NK-92 treated with Interleukin-12 subunit alpha and Interleukin-12 subunit beta, amount 100 ng/mL, for 24 hours (cell line): ENCODE data around the gene NCKAP5.
"Not testable (repeated sequence)": the region's sequence is repeated elsewhere in the genome, so short reads cannot be mapped to it uniquely, and the experiment has no call there.

Source experiments
- DNase-seq: peaks from one replicate; lab custom pipeline; 2025; lab: John Stamatoyannopoulos, UW

Gene NCKAP5

DNA sequence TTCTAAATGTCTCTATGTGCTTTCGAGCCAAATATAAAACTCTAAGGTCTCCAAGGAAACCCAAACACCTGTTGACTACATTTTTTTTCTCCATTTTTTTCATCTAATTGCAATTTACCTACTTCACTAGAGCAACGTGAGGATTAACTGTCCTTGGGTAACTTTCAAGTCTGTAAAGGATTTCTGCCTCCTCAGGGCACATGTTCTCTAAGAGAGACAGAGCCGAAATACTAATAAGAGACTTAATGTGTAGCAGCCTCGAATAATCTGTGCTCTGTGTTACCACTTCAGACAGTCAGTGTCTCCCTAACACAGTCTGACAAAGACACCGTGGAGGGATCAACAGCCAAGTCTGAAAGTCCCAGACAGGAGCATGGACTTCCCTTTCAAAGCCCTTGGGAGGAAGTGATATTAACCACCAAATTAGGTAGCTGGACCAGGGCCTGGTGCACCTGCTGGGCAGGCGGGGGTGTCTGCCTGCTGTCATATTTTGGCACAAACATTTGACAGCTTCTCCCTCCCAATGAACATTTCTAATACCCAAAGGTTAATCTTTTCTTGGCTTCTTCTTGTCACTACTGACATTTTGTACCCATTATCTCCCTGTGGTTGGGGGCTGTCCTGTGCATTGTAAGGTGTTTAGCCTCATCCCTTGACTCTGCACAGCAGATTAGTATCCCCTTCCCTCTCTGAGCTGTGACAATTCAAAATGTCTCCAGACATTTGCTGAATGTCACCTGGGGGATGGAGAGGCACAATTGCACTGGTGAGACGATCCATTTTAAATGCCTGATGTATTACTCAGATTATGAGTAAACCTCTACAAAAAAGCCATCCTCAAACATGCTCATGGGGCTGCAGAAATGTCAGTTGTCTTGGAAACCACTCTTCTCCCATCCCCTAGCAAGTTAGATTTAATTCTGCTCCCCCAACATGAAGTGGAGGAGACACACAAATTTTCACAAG is 852.6 kb downstream of the NCKAP5 start:
- DNase-seq, result no peak

DNA sequence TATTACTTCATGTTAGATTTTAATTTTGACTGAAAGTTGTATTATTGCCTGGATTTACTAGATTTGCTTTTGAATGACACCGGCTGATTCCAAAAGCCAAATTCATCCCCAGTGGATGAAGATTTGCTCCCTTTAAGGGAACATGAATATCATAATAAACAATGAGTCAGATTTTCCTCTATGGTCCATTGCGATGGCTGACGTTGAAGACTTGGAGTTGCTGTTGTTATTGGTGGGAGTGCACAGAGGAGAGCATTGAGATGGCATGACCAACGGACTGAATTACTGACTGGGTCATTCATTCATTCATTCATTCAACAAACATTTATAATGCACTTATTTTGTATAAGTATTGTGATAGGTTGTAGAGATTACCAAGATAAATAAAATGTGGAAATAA is 864.9 kb downstream of the NCKAP5 start:
- no peak for DNase-seq

DNA sequence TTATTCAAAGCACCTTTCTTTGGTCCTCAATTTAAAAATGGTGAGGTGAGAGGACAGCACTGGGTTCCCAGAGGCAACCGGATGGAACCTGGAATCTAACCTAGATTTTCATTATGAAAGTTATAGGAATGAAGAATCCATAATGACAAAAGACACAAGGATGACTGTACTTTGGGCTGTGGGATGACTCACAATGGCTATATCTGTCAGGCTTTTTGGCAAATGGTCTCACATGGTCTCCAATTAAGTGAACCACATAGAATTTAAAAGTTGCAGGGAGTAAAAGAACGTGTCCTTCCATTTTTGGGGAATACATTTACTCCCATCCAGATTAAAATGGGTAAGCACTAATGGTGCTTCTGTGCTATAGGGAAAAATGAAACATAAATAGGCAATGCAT is 866.5 kb downstream of the NCKAP5 start:
- no peak for DNase-seq

DNA sequence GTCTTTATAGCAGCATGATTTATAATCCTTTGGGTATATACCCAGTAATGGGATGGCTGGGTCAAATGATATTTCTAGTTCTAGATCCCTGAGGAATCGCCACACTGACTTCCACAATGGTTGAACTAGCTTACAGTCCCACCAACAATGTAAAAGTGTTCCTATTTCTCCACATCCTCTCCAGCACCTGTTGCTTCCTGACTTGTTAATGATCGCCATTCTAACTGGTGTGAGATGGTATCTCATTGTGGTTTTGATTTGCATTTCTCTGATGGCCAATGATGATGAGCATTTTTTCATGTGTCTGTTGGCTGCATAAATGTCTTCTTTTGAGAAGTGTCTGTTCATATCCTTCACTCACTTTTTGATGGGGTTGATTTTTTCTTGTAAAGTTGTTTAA is 868.5 kb downstream of the NCKAP5 start:
- not testable (repeated sequence) for DNase-seq

DNA sequence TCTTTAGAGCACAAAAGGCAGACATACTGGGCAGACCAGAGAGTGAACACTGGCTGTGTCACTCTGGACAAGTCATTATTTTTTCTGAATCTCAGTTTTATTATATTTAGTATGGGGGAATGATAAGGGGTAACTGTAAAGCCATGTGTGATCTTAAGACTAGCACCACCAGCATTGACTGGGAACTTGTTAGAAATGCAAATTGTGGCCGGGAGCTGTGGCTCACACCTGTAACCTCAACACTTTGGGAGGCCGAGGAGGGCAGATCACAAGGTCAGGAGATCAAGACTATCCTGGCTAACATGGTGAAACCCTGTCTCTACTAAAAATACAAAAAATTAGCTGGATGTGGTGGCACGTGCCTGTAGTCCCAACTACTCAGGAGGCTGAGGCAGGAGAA is 869.9 kb downstream of the NCKAP5 start:
- DNase-seq, result not testable (repeated sequence)

DNA sequence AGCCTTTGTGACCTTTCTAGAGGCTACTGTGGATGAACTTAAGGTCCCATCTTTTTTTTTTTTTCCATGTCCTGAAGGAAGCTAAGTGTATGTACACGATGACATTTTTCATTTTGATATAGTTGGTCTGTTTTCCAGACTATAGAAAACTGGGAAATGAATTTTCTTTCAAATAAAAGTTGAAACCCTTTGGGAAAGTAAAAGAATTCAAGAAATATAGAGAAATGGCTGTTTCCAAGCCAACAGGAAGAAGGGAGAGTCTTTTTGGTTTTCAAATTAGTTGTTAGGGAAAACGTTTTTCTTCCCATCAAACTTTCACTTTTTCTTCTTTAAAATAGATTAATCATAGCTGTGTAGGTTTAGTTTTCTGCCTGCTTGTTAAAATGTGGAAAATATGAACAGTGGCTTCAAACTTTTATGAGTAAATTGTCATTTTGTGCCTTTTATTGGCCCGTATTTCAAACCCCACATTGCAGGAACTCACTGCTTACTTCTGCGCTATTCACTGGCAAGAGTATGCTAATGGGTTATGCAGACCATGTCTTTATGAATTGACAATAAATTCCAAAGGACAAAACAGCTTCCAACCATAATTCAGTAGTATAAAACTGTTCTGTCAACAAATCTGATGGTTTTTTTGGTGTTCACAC is 870.6 kb downstream of the NCKAP5 start:
- DNase-seq, result no peak

DNA sequence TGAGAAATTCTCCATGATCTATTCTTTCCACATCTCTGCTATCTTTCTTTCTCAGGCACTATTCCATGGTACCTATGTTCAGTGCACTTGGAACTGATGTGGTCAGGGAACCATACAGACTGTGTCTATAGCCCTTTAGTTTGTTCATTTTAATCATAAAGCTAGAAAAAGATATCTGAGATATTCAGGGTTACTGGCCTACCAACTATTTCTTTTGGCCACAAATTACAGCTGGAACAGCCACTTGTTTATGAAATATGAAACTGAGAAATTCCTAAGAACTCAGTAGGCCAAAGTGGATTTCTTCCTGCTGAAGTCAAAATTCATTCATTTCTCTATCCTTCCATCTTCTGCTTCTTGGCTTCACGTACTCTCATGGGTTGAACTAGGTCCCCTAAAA is 875.4 kb downstream of the NCKAP5 start:
- no peak for DNase-seq

DNA sequence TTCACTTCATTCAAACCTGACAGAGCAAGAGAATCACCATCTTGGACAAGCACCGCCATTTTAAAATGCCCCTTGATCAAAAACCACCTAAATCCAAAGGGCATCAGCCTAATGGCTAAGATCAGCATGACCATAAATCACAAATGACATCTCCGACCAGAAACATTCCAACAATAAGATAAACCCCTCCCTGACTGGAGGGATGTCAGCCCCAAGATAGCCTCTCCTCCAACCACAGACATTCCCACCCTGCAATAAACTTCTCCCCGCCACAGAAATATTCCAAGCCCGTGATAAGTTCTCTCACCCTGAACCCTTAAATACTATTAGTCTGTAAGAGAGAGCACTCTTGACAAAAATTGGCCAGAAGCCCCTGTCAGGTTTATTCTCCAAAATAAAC is 876.7 kb downstream of the NCKAP5 start:
- DNase-seq, result no peak

DNA sequence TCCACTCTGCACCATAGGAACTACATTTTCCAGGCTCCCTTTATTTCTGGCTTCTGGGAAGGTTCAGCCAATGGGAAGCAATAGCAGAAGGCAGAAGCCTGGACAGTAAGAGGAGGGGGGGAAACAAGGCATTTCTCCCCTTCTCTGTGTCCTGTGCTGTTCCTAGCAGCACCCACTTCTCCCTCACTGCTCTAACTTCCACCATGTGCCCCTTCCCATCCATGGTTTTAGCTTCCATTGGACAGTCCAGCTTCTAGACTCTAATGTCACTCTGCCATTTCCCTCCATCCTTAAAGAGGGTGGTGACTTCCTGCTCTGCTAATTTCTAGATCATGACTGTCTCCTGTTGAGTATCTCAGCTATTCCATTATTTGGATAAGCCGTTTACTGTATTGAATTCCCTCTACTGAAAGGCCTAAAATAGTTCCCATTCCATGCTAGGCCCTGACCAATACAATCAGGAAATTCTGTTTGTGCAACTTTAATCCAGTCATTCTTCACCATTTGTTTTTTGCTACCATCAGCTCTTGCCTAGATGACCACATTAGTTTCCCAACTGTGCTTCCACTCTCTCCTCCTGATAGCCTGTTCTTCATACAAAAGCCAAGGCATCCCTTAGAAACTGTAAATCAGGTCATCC is 877.5 kb downstream of the NCKAP5 start:
- DNase-seq, result no peak

DNA sequence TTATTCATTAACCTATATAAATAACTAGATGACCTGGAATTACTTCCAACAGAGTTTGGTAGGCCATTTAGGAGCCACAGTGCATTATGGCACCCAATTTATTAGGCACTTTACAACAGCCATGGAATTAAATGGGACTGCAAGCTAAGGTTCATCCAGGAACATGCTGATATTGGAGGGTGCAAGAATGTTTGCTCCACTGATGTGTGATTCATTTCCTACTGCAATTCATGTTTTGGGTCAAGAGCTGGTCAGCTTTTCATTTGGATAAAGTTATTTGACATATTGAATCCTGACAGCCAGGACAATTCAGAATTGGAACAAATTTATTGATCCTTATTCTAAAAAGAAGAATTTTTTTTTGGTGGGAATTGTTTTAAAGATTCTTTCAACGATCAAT is 886.5 kb downstream of the NCKAP5 start:
- no peak for DNase-seq

DNA sequence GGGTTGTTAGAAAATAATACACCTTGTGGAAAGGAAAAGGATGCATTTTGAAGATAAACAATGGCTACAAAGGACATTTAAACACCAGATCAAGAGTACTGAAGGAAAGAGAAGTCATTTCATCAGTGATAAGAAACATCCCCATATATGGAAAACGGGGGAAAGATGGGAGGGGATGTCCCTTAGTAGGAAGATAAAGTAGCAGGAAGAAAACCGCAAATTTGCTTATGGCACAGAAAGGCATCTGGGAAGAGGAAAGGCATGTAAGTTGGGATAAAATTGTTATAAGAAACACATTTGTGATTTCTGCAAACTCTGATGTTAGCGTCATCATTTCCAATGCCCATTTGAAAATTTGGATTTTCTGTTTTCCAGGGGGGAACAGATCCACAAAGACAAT is 887.7 kb downstream of the NCKAP5 start:
- no peak for DNase-seq

DNA sequence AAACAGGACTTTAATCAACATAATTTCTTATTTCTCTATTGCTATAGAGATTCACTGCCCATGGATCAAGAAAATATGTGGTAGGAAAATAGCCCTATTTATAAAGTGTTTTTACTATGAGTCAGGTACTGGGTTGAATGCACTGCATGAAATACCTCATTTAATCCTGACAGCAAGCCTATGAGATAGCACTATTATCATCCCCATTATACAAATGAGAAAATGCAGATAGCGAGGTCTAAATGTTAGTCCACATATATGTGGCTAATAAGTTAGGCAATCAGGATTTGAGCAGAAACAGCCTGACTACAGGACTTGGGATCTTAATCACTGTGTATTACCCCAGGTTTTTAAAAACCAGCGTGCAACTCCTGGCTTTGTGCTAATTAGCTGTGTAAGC is 889.8 kb downstream of the NCKAP5 start:
- DNase-seq, result no peak

DNA sequence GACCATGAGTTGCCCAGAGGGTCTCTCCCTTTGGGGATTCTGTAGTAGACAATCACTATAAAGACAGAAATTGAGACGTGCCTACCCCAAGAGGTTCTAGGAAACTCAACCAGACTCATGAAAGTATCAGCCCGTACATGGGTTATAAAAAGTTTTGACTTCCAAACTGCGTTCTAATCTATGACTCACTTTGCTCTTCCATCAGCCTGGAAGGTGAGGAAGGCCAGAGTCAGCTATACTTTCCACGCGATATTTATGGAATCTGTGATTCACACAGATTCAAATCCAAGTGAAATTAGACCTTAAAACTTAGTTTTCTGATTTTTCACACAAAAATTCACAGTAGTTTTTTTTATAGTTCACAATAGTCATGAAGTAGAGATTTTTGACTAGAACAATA is 890.6 kb downstream of the NCKAP5 start:
- no peak for DNase-seq

DNA sequence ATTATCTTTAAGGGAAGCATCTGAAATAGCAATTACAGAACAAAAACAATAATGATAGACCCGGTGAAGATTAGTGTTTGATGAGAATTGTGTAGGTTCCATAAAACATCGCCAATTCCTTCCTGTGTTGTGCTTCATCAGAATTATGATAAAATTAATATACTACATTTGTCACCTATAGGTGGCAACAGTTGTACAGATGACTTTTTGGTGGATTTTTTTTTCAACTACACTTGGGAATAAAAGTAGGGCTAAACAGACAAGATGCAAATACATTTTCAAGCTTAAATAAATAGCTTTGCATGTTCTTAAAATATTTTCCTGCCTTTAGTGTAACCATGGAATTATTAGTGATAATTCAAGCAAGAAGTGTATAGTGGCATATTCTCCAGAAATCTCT is 891.3 kb downstream of the NCKAP5 start:
- DNase-seq, result no peak

DNA sequence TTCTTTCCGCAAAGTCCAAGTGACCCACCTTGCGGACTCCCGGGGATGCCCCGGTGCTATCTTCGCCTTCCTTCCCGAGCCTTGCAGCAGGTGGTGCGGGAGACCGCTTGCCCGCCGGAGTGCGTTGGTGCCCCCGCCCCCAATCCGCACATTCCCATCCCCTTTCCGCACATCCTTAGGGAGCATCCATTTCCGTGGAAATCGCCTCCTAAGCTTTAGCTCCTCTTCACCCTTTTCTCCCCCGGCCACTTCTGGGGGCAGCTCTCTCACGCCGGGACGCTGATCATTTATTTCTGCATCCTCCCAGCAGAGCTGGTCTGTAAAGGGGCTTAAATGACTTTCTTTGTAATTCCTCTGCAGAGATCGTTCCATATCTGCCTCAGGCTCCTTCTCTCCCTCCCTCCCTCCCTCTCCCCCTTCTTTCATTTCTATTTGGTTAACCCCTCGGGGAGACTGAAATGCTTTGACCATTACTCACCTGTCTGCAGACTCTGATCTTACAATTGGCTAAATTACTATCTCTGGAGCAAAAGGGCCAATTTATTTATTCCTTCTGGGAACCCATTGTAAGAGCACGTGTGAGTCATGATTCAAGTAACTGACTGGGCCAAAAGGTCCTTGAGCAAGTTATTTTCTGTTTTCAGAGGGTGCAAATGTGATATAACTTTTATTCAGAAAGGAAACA is 897.0 kb downstream of the NCKAP5 start:
- DNase-seq, result no peak

DNA sequence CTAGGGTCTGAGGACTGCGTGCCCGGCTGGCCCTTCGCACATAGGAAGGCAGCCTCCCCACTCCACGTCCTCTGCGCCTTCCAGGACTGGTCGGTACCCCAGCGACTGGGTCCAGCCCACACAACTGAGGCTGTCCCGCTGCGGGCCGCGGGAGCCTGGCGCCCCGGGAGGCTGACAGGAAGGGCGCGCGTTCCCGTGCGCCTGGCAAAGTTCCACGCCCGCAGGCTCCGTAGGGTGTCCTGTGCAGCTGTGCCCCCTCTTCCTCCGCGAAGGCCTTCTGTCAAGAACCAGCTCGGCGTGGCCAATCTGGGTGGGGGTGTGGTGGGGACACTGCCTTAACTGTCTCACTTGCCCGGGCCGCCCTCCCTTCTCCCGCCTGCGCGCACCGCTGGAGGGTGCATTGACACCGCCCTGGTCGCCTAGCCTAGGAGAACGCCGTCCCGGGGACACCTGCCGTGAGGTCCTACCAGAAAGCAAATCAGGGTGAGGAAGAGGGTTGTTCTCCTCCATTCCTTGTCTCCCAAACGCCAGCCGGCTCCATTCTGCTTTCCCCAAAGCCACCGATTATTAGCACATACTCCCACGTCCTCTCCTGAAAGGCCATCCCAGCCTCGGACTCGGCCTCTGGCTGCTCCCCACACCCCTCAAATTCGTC is 897.6 kb downstream of the NCKAP5 start:
- no peak for DNase-seq

DNA sequence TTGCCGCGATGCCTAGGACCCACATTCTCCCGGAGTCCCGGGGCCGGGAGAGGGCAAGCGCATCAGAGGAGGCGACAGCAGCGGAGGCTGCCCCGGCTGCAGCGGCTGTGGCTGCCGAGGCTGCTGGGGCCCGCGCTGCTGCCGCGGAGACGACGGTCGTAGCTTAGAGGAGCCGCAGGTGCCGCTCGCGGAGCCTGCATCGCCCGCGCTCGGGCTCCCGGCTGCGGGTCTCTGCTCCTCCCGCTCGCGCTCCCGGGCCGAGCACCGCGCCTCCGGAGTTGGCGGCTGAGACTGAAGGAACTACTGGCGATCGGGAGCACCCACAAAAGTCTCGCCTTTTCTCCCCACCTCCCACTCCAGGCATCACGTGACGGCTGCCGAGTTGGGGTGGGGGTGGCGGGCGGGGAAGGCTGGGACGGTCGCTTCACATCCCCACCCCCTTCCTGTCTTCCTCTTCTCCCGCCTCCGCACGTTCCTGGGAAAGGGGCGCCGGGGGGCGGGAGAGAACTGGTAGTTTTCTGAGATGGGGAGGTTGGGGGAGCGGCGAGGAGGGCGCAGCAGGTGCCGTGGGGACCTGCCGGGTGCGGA is 898.3 kb downstream of the NCKAP5 start, which contains the start of gene LYPD1:
LYPD1 (minus strand) TSS at position 298 of the 588 bp plus-strand sequence; CDS start at position 25, 273 bp downstream.
- DNase-seq, result no peak

DNA sequence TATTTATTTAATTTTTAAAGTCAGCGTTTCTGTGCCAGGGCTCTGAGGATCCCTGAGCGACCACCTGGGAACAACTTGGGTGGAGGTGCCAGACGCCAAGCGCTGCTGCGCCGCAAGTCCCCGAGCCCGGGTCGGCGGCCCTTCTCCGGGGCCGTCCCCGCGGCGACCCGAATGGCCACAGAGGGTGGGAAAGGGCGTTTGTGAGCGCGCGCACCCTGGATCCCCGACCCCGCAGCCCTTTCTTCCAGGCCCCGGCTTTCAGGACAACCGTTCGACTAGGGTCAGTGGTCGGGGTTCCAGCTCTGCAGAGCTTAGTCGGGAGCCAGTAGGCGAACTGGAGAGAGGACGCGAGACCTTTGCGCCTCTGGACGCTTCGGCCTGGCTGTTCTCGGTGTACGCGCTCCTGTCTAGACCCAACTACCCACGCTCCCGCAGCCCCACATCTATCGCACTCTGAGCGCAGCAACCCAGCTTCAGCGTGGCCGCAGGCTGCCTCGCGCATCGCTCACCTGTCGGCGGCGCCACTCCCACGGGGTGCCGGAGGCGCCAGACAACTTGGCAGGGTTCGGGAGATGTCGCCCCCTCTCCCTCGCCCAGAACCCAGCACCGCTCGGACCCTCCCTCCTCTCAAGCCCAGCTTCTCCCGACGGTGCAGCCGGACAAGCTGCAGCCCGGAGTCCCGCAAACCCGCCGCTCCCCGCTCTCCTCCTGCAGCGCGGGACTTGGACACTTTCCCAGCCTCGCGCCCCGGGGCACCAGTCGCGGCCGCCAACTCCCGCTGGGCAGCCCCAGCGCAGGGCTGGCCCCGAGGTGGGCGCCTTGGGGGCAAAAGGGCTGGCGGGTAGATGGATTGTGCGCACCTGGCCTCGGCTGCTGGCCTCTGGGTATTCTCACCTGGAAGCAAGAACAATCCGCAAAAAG is 899.0 kb downstream of the NCKAP5 start:
- no peak for DNase-seq

DNA sequence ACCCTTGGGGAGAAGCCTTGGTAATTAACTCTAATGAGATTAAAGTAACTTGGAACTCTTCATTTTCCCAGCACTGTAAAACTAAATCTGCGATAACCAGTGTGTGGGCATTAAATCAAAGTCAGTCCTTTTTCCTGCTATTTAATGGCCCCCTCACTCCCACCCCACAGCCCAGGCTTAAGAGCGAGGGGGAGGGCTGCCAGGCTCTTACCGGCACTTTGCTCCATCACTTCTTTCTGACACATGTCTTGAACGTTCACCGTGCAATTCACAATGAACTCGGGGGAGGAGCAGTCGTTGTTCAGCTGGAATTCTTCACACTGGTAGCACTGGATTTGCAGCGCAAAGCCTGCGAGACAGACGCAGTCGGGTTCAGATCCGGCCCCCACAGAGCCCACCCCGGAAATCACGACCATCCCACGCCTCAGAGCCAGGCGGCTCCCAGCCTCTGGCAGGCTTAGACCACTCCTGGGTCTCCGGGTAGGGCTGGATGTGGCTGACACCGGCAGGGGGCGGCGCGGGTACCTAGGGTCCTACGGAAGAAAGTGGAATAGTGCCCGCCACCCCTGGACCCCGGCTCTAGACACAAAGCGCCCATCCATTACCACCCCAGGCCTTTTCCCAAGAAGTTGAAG is 900.0 kb downstream of the NCKAP5 start:
- no peak for DNase-seq

DNA sequence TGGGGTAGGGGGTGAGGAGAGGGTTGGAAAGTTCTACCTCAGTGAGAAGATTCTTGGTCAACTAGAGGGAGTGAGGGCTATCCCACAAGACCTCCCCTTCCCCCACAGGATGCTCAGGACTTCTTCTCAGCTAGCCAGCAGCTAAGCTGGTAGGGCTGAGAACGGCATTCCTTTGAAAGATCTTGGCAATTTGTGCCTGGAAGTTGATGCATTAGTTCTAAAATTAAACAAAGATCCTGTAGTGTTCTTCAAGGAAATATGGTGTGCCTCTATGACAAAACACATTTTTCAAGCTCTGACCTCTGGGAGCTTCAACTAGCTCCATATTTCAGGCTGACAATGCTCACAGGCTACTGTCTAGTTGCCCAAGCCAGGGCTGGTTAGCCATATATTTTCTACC is 900.6 kb downstream of the NCKAP5 start:
- DNase-seq, result no peak
